Measurements from ENCODE around the gene CECR2.
"Not testable (repeated sequence)": the region's sequence is repeated elsewhere in the genome, so short reads cannot be mapped to it uniquely, and the experiment has no call there.

CECR2 gene

DNA sequence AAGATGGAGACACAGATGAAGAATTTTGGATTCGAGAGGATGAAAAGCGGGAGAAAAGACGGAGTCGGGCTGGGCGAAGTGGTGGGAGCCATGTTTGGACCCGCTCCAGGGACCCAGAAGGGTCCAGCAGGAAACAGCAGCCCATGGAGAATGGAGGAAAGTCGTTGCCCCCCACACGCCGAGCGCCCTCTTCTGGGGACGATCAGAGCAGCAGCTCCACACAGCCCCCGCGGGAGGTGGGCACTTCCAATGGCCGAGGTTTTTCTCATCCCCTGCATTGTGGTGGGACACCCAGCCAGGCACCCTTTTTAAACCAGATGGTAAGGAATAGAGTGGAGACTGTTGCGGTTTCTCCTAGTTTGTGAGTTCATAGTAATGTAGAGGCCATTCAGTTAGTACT, 171.2 kb downstream of the CECR2 start:
- Mint-ChIP-seq H3K9me3 (no peaks in the 10 kb centered on the region), H3K27me3 (no peaks in the 10 kb centered on the region)

DNA sequence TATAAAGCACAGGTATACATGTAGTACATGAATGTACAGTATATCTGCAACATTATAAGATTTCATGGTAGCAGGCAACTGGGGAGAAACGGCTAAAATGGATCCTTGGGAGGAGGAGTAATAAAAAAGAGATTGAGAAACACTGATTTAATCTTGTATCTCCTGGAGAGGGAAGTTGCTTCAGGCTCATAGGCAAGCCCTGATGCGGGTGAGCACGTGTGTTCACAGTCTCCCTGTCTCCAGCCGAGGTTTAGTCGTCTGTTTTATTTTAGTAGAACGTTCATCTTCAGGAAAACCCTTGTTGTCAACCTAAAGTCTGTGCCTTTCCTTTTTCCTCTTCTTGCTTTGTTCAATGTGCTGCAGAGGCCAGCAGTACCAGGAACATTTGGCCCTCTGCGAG, 172.2 kb downstream of the CECR2 start:
- no peaks in the 10 kb centered on the region for H3K9me3 Mint-ChIP-seq
- H3K27ac Mint-ChIP-seq: no peak overlapping the region
- H3K27me3 Mint-ChIP-seq: no peaks in the 10 kb centered on the region
- H3K4me1 Mint-ChIP-seq: no peaks in the 10 kb centered on the region
- H3K4me3 Mint-ChIP-seq: no peak overlapping the region
- H3K36me3 Mint-ChIP-seq: no peaks in the 10 kb centered on the region

More for the DNA sequence above, 171.2 kb downstream of the CECR2 start:
- H3K4me3 Mint-ChIP-seq: no peak overlapping the region
- H3K4me1 Mint-ChIP-seq: no peaks in the 10 kb centered on the region
- no peaks in the 10 kb centered on the region for H3K36me3 Mint-ChIP-seq
- no peak overlapping the region for H3K27ac Mint-ChIP-seq

DNA sequence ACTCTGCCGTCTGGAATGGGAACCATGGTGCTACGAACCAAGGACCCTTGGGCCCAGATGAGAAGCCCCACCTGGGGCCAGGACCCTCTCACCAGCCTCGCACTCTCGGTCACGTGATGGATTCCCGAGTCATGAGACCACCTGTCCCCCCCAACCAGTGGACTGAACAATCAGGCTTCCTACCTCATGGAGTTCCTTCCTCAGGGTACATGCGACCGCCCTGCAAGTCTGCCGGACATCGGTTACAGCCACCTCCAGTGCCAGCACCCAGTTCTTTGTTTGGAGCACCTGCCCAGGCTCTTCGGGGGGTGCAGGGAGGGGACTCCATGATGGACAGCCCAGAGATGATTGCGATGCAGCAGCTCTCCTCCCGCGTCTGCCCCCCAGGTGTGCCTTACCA, 173.2 kb downstream of the CECR2 start:
- Mint-ChIP-seq H3K4me3 (no peak overlapping the region), H3K9me3 (no peaks in the 10 kb centered on the region), H3K27me3 (no peaks in the 10 kb centered on the region), H3K36me3 (no peaks in the 10 kb centered on the region), H3K27ac (no peak overlapping the region), H3K4me1 (no peaks in the 10 kb centered on the region)

DNA sequence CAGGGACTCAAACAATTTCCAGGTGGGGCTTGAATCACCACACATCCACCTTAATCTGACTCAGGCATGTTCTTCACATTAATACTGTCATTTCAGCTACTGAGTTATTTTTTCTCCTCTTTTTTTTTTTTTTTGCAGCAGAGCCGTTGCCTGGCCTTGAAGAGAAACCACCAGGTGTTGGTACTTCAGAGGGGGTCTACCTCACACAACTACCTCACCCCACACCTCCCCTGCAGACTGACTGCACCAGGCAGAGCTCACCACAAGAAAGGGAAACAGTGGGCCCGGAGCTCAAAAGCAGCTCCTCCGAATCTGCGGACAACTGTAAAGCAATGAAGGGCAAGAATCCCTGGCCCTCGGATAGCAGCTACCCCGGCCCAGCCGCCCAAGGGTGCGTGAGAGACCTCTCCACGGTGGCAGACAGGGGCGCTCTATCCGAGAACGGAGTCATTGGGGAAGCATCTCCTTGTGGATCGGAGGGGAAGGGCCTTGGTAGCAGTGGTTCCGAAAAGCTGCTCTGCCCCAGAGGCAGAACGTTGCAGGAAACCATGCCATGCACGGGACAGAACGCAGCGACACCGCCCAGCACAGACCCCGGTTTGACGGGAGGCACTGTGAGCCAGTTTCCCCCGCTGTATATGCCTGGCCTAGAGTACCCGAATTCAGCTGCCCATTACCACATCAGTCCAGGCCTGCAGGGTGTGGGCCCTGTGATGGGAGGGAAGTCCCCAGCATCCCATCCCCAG, 178.9 kb downstream of the CECR2 start:
- Mint-ChIP-seq H3K4me1 (no peaks in the 10 kb centered on the region), H3K27ac (no peak overlapping the region), H3K36me3 (no peaks in the 10 kb centered on the region), H3K4me3 (no peak overlapping the region), H3K27me3 (no peaks in the 10 kb centered on the region), H3K9me3 (no peaks in the 10 kb centered on the region)

DNA sequence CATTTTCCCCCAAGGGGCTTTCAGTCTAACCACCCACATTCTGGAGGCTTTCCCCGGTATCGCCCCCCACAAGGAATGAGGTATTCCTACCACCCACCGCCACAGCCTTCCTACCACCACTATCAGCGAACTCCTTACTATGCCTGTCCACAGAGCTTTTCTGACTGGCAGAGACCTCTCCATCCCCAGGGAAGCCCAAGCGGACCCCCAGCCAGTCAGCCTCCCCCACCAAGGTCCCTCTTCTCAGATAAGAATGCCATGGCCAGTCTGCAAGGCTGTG, 179.4 kb downstream of the CECR2 start:
- H3K36me3 Mint-ChIP-seq: no peaks in the 10 kb centered on the region
- no peaks in the 10 kb centered on the region for H3K4me1 Mint-ChIP-seq
- no peak overlapping the region for H3K27ac Mint-ChIP-seq
- no peak overlapping the region for H3K4me3 Mint-ChIP-seq
- H3K27me3 Mint-ChIP-seq: no peaks in the 10 kb centered on the region
- H3K9me3 Mint-ChIP-seq: no peaks in the 10 kb centered on the region

DNA sequence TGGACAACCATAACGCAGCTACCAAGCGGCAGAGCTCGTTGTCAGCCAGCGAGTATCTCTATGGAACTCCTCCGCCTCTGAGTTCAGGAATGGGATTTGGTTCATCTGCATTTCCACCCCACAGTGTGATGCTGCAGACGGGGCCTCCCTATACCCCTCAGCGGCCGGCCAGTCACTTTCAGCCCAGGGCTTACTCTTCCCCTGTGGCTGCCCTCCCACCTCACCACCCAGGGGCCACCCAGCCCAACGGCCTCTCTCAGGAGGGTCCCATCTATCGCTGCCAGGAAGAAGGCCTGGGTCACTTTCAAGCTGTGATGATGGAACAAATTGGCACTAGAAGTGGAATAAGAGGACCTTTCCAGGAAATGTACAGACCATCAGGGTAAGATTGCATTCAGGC, 179.9 kb downstream of the CECR2 start:
- H3K4me3 Mint-ChIP-seq: no peak overlapping the region
- no peaks in the 10 kb centered on the region for H3K9me3 Mint-ChIP-seq
- no peak overlapping the region for H3K27ac Mint-ChIP-seq
- no peaks in the 10 kb centered on the region for H3K27me3 Mint-ChIP-seq
- no peaks in the 10 kb centered on the region for H3K4me1 Mint-ChIP-seq
- H3K36me3 Mint-ChIP-seq: no peaks in the 10 kb centered on the region

DNA sequence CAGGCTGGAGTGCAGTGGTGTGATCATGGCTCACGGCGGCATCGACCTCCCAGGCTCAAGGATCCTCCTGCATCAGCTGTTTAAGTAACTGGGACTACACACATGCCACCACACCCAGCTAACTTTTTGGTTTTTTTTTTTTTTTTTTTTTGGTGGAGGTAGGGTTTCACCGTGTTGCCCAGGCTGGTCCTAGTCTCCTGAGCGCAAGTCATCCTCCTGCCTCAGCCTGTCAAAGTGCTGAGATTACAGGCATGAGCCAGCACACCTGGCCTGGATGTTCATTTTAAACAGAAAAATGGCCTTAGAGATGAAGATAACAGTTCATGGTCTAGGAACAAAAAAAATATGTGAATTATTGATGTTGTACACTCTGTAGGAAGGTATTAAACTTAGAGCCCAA, 180.4 kb downstream of the CECR2 start:
- Mint-ChIP-seq H3K27ac (no peak overlapping the region), H3K36me3 (no peaks in the 10 kb centered on the region), H3K27me3 (no peaks in the 10 kb centered on the region), H3K4me1 (no peaks in the 10 kb centered on the region), H3K9me3 (no peaks in the 10 kb centered on the region), H3K4me3 (no peak overlapping the region)

DNA sequence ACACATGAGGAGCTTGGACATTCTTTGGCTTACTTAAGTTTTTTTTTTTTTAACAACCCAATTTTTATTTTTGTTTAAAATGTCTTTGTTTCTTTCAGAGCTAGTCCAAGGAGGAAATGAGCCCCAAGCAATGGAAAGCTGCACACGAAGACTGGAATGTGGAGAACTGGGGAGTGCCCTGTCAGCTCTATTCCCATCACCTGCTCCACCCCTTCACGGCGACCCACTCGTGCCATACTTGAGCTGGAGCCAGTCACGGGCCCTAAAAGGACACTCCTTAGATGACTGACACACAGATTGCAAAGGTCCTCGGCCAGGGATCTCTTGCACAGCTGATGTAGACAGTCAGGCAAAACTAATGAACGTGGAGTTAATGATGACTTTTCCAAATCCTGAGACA, 183.5 kb downstream of the CECR2 start:
- Mint-ChIP-seq H3K27me3 (no peaks in the 10 kb centered on the region), H3K4me3 (no peak overlapping the region), H3K36me3 (no peaks in the 10 kb centered on the region)

DNA sequence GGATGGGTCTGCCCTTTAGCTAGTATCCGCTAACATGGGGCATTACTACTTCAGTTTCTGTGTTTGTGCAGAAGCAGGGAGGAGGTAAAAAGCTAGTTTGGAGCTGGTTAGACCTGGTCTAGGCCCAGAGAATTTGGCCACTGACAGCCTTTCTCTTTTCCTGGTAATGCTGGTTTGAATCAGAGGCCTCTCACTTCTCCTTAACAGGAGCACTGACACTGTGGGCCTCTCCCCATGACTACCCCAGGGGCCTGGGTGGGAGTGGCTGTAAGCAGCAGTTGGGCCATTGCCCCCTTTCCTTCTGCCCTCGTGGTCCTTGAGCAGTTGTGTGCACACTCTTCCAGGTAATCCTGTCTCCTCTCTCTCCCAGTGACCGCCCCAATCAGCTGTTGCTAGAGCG, 185.6 kb downstream of the CECR2 start:
- no peak overlapping the region for H3K4me3 Mint-ChIP-seq
- no peak overlapping the region for H3K27ac Mint-ChIP-seq
- no peaks in the 10 kb centered on the region for H3K36me3 Mint-ChIP-seq
- H3K4me1 Mint-ChIP-seq: no peaks in the 10 kb centered on the region
- H3K9me3 Mint-ChIP-seq: no peaks in the 10 kb centered on the region
- H3K27me3 Mint-ChIP-seq: no peaks in the 10 kb centered on the region

More for the DNA sequence above, 183.5 kb downstream of the CECR2 start:
- Mint-ChIP-seq H3K4me1 (no peaks in the 10 kb centered on the region), H3K9me3 (no peaks in the 10 kb centered on the region), H3K27ac (no peak overlapping the region)

DNA sequence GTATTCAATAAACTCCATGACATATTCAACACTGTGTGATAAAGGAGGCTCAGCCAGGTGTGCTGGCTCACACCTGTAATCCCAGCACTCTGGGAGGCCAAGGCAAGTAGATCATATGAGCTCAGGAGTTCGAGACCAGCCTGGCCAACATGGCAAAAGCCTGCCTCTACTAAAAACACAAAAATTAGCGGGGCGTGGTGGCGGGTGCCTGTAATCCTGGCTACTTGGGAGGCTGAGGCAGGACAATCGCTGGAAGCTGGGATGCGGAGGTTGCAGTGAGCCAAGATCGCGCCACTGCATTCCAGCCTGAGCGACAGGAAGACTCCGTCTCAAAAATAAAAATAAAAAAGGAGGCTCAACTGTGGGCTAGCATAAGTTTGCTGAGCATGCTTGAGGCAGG, 189.9 kb downstream of the CECR2 start:
- H3K27ac Mint-ChIP-seq: no peak overlapping the region
- H3K4me3 Mint-ChIP-seq: no peak overlapping the region
- no peaks in the 10 kb centered on the region for H3K27me3 Mint-ChIP-seq
- no peaks in the 10 kb centered on the region for H3K4me1 Mint-ChIP-seq
- no peaks in the 10 kb centered on the region for H3K9me3 Mint-ChIP-seq
- H3K36me3 Mint-ChIP-seq: no peaks in the 10 kb centered on the region

DNA sequence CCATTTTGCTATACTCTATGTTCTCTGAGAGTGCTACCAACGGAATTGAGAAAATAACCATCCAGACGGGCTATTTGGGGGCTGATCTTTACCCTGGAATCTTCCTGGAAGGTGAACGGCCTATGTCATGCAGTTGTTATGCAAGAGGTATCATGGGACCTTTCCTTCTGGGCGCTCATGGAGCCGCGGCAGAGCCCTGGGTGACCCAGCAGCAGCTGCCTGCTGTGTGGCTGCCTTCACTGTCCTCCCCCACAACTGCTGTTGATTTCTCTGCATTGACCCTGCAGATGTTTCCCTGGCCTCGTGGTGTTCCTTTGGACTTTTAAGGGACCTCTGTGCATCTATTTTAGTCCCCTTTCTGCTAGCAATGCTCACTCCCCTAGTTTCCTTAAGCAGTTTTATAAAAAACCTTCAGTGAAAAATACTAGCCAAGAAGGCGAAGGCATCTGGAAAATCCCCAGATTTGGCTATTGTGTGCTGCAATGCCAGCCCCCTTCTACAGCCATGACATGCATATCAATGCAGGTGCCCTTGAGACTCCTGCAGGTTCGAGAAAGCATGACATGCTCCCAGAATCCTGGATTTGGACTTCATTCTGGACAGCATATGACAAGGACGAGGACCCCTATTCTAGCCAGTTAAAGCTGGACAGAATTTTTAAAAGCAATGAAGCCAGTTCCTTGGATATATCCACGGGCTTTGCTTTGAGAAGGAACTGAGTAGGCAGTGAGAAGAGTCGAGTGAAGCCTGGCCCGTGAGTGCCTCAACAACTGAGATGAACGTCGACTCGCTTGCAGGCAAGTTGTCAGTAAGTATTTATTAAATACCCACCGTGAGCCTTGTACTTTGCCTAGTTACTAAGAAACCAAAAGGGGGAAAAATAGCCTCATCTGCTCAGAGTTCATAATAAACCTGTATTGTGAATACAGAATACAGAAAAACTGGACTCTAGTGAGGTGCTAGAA, 193.9 kb downstream of the CECR2 start, which contains the start of gene SLC25A18:
Gene SLC25A18, plus strand, starts transcription at position 593 of the 965 bp plus-strand sequence. CDS start 16,447 bp downstream, outside the sequence.
- Mint-ChIP-seq H3K36me3 (no peaks in the 10 kb centered on the region), H3K9me3 (no peaks in the 10 kb centered on the region), H3K27ac (no peak within 1 kb of the TSS), H3K4me3 (no peak within 1 kb of the TSS), H3K4me1 (no peaks in the 10 kb centered on the region), H3K27me3 (no peaks in the 10 kb centered on the region)

DNA sequence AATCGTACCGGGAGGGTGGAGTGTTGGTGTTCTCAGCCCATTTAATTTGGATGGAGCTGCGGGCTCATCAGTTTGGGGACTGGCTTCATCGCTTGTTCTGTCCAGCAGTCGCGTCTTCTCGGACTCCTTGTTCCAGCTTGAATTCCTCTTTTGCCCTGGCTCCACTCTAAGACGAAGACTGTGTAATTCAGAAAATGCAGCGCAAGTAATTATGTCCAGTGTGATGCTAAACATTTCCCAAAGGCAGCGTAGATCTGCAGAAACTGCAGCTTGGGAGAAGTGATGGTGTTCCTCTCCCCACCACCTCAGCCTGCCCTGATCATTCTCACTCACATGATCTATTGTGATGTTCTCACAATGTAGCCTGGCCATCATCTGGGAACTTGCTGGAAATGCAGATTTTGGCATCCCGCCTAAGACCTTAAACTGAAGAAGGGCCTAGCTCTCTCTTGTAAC, 194.7 kb downstream of the CECR2 start:
- Mint-ChIP-seq H3K36me3 (no peaks in the 10 kb centered on the region), H3K9me3 (no peaks in the 10 kb centered on the region), H3K4me1 (no peaks in the 10 kb centered on the region), H3K27me3 (no peaks in the 10 kb centered on the region), H3K27ac (no peak overlapping the region), H3K4me3 (no peak overlapping the region)

DNA sequence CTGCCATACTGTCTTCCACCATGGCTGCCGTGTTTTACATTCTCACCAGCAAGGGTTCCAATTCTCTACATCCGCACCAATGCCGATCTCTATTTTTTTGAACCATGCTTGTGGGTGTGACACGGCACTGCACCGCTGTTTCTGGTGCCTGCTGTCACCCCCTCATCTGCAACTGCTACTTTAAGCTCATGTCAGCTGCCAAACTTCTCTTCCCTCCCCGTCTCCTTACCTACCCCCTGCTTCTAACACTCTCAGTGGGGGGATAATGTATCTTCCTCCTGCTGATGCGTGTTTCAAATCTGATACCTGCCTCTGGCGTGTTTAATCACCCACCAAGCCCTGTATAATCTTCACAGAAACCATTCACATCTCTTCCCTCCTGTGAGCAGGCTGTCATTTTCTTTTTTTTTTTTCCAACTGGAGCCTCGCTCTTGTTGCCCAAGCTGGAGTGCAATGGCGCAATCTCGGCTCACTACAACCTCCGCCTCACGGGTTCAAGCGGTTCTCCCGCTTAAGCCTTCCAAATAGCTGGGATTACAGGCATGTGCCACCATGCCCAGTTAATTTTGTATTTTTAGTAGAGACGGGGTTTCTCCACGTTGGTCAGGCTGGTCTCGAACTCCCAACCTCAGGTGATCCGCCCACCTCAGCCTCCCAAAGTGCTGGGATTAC, 196.9 kb downstream of the CECR2 start:
- not testable (repeated sequence) for H3K36me3 Mint-ChIP-seq, H3K27me3 Mint-ChIP-seq, H3K9me3 Mint-ChIP-seq, H3K4me3 Mint-ChIP-seq, H3K4me1 Mint-ChIP-seq, H3K27ac Mint-ChIP-seq

DNA sequence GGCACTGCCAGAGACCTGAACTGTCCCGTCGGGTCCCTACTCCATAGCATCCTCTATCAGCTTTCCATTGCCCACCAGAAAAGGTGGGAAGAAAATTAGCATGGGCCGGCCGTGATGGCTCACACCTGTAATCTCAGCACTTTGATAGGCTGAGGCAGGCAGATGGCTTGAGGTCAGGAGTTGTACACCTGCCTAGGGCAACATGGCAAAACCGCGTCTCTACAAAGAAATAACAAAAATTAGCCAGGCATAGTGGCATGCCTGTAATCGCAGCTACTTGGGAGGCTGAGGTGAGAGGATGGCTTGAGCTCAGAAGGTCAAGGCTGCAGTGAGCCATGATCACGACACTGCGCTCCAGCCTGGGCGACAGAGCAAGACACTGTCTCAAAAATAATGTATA, 197.5 kb downstream of the CECR2 start:
- no peak overlapping the region for H3K27ac Mint-ChIP-seq
- H3K4me3 Mint-ChIP-seq: no peak overlapping the region
- H3K4me1 Mint-ChIP-seq: no peaks in the 10 kb centered on the region
- peaks cover 6% of the 10 kb centered on the region for H3K27me3 Mint-ChIP-seq
- no peaks in the 10 kb centered on the region for H3K9me3 Mint-ChIP-seq
- no peaks in the 10 kb centered on the region for H3K36me3 Mint-ChIP-seq

DNA sequence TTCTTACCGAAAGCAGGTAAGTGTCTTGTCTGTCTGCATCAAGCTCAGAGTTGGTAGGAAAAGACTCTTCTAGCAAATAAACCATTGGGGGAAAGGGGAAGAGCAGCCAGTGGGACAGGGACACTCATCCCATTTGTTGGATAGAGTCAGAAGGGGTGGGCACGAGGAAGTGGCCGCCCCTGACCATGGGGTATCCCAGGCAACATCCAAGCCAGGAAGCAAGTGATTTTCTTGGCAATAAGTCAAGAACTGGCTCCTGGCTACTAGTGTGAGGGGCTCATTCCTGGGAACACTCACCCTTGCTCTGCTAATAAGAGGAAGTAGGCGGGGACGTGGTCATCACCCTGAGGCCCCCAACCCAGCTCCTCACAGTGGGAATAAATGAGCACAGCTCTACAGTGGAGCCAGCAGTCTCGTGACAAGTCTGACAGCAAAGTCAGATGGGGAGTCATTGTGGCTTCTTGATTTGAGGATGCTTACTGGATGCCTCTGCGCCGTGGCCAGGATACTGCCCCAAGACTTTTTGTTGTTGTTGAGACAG, 200.8 kb downstream of the CECR2 start:
- no peaks in the 10 kb centered on the region for H3K36me3 Mint-ChIP-seq
- no peak overlapping the region for H3K4me3 Mint-ChIP-seq
- H3K4me1 Mint-ChIP-seq: no peaks in the 10 kb centered on the region
- peaks cover 6% of the 10 kb centered on the region for H3K27me3 Mint-ChIP-seq
- no peaks in the 10 kb centered on the region for H3K9me3 Mint-ChIP-seq
- H3K27ac Mint-ChIP-seq: no peak overlapping the region

Measured in activated naive CD4-positive, alpha-beta T cell treated with anti-CD3 and anti-CD28 coated beads, Interleukin-2, amount 50 U/mL, for 24 hours (primary cell).